Aortic smooth muscle cell (primary cell): ENCODE measurements around the gene ANKRD34A. TPM values are rescaled to one million over a fixed set of nuclear protein-coding genes. Genes with fewer than 3 reads are reported as not detected.

Experiments
- total RNA-seq: library from RNA; depleted of rRNA; stranded (reverse); fragments of >200 nt; gene quantifications from 2 replicates; pipeline ENCODE4 v1.2.3, GENCODE V29; 2014

The ANKRD34A gene
- 0.40 and 0.62 TPM in 2 replicates for total RNA-seq

DNA sequence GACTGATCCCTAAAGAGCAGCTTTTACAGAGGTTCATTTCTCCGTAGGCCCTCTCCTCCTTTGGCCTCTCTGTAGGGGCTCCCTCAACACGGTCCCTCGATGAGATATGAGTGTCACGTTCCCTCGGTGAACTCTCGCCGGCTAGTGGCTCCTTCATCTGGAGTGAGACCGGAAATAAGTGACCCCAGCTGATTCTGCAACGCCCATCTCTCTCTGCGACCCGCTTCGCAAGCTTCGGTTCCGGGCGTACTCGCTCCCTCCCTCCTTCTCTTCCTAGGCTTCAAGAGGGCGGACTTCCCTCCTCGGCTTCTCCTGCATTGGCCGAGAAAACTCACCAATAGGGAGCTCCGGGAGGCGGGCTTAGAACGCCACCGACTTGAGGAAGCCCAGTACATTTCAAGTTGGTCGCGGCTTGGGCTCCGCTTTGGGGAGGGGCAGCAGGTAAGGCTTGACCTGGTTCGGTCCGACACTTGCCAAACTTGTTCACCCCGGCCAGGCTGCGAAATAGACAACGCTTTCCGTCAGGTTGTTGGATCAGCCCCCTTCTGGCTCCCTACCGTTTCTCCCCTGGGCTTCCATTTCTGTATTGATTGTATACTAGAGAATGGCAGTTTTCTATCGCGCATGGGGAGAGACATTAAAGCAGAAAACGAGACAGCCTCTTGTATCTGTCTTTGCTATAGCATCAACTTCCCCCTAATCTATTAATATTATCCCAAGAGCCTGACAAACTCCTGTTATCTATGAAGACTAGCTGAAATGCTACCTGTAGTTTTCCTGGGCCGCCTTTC, at the start of gene ANKRD34A, which contains the start of gene POLR3GL:
Gene ANKRD34A, minus strand, starts transcription at position 248 of the 791 bp plus-strand sequence. CDS start 2,816 bp downstream, outside the sequence.
Gene POLR3GL, plus strand, starts transcription at position 363 of the 791 bp plus-strand sequence. CDS start 10,176 bp downstream, outside the sequence.

DNA sequence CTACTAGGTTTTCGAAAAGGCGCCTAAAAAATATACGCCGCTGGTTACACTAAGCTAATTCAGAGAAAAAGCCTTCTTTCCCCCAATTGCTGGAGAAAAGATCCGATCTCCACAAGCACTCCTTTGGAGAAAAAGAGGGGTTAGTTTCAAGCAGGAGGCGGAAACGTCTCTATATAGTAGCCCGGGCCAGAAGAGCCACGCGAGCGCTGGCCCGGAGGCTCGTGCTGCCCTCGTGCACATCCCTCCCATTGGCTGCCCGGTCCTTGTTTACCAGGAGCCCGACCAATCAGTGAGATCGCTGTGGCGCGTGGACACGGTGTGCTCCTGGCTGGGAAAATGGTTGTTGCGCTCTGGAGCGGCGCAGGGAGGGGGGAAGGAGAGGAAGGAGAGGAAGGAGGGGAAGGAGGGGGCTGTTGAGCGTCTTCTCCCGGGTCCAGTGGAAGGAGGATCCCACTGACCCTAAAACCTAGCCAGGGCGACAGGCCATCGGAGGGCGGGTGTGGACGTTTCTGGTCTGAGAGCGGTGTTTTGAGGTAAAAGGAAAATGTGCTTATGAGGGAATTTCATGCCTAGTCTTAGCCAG, 32.1 kb upstream of the ANKRD34A start, which contains the start of gene TXNIP:
Gene TXNIP, minus strand, starts transcription at position 147 of the 583 bp plus-strand sequence. CDS start 313 bp downstream, outside the sequence.

DNA sequence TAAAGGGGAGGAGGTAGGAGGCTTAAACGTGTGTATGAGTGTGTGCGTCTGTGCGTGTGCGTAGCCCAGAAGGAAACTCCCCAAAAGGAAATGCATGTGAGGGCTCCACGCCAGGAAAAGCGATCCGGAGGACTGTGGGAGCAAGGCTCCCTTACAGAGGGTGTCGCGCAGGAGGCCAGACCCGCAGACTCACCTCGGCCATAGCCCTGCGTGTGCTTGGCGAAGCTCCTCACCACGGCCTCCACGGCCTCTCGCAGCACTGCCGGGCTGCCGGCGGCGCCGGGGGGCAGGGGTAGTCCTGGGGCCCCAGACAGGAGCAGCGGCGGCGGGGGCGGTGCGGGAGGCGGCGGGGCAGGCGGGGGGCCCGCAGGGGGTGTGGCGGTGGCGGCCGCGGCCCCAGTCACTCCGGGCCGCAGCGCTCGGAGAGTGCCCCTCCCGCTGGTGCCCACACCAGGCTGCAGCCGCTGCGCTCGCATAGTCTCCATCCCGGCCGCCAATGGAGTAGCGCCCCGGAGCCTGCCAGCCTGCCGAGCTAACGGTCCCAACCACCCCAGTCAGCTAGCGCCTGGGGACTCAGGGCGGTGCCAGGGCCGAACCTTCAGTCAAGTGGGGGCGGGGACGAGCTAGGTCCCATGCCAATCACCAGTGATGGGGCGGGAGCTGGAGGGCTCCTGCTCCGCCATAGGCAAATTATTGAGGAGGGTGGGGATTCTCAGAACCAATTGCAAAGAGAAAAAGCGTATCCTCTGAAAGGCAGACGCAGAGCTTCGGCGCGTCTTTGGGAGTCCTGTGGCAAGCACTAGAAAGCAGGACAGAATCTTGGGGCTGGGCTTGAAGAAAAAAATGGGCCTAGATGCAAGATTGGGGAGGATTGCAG, 6.7 kb downstream of the ANKRD34A start, which contains the start of gene LIX1L:
Gene LIX1L, minus strand, starts transcription at position 575 of the 877 bp plus-strand sequence. Its CDS starts 90 bp downstream, at position 485.

DNA sequence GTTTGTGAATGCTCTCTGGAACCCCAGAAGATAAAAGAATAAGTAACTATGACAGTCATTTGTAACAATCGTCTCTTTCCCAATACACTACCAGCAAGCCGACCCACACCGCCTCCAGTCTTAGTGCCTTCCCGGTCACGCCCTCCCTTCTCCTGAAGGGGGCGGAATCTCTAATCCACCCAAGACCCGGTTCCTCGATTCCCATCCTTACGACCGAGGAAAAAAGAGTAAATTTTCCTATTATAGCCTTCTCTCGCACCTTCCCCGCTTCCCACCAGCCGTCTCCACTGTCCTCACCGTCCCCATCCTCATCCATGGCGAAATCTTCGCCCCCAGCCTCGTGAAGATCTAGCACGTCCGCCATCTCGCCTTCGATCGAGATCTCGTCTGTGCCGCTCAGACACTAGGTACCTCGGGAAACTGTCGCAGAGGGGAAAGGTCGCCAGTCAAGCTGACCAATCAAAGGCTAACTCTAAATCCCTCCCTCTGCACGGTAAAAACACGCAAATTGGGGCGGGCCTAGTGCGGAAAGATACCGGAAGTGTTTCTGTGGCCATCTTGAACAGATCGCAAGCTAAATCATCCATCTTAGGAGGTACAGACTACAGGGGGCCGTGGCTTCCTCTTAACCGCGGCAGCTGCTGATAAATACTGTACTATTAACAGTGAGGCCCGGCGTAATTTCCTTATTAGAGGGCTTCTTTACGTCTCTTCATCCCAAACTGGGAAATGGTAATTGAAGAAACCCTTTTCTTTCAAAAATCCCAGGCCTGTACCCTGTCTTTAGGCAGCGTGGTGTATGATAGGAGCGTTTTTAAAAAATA, 37.1 kb downstream of the ANKRD34A start, which contains the start of gene RBM8A:
Gene RBM8A, minus strand, starts transcription at position 422 of the 824 bp plus-strand sequence. Its CDS starts 58 bp downstream, at position 364.

DNA sequence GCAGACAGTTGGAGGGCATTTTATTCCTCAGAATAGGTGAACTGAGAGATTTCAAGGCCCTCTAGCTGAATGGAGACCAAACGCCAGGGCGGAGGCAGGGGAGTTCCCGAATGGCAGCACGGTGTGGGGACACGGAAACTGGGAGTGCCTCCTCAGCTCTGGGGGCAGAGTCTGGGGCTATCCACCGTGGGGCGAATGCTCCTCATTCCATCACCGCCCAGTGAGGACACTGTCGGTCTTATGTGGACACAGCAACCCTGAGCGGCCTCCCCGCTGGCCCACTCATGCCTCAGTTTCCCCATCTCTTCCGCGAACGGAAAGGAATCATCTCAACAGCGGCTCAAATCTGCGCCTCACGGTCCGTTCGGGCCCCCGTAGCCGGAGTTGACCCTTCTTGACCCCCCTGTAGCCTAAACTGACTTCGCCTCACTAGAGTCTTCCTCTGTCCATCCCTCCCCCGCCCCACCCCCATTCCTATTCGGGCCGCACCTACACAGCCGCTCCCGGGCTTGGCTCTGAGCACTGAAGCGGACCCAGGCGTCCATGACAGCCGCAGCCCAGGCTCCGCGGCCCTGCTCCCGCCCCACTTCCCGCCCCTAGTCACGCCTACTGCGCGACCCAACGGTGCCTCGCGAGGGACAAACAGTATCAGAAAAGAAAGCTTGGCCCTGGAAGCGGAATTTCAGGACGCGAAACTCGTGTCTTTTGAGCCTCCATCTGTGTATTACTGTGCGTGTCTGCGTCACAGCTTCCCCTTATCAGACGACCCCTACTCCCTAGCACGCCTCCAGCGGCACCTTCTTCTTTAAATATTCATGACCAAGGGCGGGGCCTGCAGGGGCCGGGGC, 46.0 kb downstream of the ANKRD34A start, which contains the start of gene PEX11B:
Gene PEX11B, minus strand, starts transcription at position 574 of the 848 bp plus-strand sequence. Its CDS starts 29 bp downstream, at position 545.

Other genes starting within 250 kb of the ANKRD34A start
- not detected in 2 replicates for gene CD160, start 245.1 kb downstream of the ANKRD34A start, total RNA-seq
- gene RNF115, start 140.5 kb downstream of the ANKRD34A start, total RNA-seq, result 11.9 and 17.2 TPM in 2 replicates
- 30.8 and 32.3 TPM in 2 replicates for gene POLR3C, start 140.4 kb downstream of the ANKRD34A start, total RNA-seq
- 3.7 and 4.1 TPM in 2 replicates for gene NUDT17, start 118.9 kb downstream of the ANKRD34A start, total RNA-seq
- gene PIAS3, start 105.5 kb downstream of the ANKRD34A start, total RNA-seq, result 8.1 and 14.1 TPM in 2 replicates
- 8.5 and 11.2 TPM in 2 replicates for gene ANKRD35, start 78.7 kb downstream of the ANKRD34A start, total RNA-seq
- 36.7 and 59.4 TPM in 2 replicates for gene ITGA10, start 54.5 kb downstream of the ANKRD34A start, total RNA-seq
- gene PEX11B, start 45.9 kb downstream of the ANKRD34A start, total RNA-seq, result 31.0 and 31.4 TPM in 2 replicates
- 116 and 118 TPM in 2 replicates for gene RBM8A, start 37.1 kb downstream of the ANKRD34A start, total RNA-seq
- 16.9 and 21.9 TPM in 2 replicates for gene LIX1L, start 6.6 kb downstream of the ANKRD34A start, total RNA-seq
- 26.4 and 27.6 TPM in 2 replicates for gene POLR3GL, start 115 bp upstream of the ANKRD34A start, total RNA-seq
- gene TXNIP, start 32.0 kb upstream of the ANKRD34A start, total RNA-seq, result 21.0 and 51.5 TPM in 2 replicates
- gene HJV, start 57.2 kb upstream of the ANKRD34A start, total RNA-seq, result 0.06 TPM in 1 of 2 replicates, not detected in the other
- gene NBPF10, start 180.2 kb upstream of the ANKRD34A start, total RNA-seq, result 4.4 TPM in 2 replicates